NB4 (cell line): Measurements from ENCODE around the gene MMD2.

Experiments
- POLR2A ChIP-seq: IDR thresholded peaks from 2 replicates; pipeline ENCODE4 v1.6.1; 2011; ENCODE audit warnings: mild to moderate bottlenecking; ENCODE audit not compliant: insufficient read length; ENCODE audit errors: extremely low read depth
- TF ChIP-seq, protein P1 (sequence below): IDR thresholded peaks from one replicate; pipeline ENCODE4 v1.5.1; 2012; ENCODE audit warnings: low read depth, low read length
- TF ChIP-seq, protein P2 (sequence below): IDR thresholded peaks from 2 replicates; pipeline ENCODE4 v1.6.1; 2011; ENCODE audit warnings: low read depth, low read length

DNA sequence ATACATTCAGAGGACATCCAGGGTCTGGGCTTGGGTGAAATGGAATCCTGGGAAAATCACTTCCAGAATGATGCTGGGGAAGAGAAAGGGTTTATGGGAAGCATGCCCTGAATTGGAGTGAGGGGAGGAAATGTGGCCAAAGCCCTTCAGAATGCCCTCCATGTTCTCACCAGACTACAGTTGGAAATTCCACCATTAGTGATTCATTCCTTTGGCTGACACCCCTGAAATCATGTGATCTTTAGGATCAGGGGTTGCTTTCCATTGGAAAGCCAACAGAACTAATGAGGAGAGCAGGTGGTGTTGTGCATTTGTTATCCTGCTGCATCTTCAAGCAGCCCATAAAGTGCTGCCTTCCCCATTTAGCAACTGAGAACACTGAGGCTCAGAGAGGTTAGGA is 54.6 kb downstream of the MMD2 start:
- TF ChIP-seq POLR2A: no peak
- TF ChIP-seq, protein P1, sequence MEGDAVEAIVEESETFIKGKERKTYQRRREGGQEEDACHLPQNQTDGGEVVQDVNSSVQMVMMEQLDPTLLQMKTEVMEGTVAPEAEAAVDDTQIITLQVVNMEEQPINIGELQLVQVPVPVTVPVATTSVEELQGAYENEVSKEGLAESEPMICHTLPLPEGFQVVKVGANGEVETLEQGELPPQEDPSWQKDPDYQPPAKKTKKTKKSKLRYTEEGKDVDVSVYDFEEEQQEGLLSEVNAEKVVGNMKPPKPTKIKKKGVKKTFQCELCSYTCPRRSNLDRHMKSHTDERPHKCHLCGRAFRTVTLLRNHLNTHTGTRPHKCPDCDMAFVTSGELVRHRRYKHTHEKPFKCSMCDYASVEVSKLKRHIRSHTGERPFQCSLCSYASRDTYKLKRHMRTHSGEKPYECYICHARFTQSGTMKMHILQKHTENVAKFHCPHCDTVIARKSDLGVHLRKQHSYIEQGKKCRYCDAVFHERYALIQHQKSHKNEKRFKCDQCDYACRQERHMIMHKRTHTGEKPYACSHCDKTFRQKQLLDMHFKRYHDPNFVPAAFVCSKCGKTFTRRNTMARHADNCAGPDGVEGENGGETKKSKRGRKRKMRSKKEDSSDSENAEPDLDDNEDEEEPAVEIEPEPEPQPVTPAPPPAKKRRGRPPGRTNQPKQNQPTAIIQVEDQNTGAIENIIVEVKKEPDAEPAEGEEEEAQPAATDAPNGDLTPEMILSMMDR: no peak
- TF ChIP-seq, protein P2, sequence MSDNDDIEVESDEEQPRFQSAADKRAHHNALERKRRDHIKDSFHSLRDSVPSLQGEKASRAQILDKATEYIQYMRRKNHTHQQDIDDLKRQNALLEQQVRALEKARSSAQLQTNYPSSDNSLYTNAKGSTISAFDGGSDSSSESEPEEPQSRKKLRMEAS: no peak
